HG02970 (cell line): ENCODE data around the gene SRP68.

Source experiments
- ATAC-seq: cut with Tn5 transposase; IDR thresholded peaks from one replicate; pipeline ENCODE4 v1.9.1; 2021; ENCODE audit warnings: mild to moderate bottlenecking, moderate library complexity, moderate number of reproducible peaks; ENCODE audit not compliant: unreplicated experiment, low FRiP score

The SRP68 gene

DNA sequence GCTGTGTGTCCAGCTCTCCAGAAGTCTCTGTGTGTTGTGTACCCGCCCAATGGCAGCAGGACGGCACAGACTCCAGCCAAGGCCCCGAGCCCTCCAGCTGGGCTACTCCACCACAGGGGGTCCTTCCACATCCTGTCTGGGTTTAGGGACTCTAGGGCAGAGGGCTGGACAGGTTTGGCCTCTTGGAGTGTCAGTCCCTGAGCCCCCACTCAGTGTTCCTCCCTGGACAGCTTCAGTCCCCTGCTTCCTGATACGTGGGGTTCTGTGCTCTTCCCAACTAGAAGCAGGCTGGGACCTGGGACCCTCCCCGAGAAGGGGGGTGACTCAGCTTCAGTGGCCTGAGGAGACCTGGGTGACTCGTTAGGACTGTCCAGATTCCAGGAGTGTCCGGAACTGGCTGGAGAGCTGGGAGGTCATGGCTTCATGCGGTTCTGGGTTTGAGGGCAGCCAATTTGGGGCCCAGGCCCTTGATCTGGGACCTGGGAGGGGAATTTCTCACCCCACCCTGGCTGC, 67.5 kb downstream of the SRP68 start:
- ATAC-seq = no peak

DNA sequence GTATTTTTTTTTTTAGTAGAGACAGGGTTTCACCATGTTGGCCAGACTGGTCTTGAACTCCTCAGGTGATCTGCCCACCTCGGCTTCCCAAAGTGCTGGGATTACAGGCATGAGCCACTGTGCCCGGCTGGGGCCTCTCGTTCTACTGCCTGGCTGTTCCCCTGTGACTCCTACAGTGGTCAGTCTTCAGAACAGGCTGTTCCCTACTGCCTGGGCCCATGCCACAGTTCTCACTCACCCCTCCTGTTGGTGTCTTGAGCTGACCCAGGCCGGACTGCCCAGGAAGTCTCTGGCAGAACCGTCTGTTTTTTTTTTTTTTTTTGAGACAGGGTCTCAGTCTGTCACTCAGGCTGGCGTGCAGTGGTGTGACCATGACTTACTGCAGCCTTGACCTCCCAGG, 68.4 kb downstream of the SRP68 start:
- ATAC-seq = no peak

DNA sequence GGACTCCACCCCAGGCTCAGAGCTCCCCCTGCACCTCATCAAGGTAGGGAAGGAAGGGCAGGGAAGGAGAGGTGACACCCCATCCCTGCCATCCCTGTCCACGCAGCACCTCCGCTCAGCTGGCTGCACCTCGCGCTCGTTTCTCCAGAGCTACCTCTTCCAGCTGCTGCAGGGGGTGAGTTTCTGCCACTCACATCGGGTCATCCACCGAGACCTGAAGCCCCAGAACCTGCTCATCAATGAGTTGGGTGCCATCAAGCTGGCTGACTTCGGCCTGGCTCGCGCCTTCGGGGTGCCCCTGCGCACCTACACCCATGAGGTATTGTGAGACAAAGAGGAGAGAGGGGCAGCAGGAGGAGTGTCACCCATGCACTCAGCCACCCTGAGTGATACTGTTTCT, 70.2 kb downstream of the SRP68 start:
- no peak for ATAC-seq

DNA sequence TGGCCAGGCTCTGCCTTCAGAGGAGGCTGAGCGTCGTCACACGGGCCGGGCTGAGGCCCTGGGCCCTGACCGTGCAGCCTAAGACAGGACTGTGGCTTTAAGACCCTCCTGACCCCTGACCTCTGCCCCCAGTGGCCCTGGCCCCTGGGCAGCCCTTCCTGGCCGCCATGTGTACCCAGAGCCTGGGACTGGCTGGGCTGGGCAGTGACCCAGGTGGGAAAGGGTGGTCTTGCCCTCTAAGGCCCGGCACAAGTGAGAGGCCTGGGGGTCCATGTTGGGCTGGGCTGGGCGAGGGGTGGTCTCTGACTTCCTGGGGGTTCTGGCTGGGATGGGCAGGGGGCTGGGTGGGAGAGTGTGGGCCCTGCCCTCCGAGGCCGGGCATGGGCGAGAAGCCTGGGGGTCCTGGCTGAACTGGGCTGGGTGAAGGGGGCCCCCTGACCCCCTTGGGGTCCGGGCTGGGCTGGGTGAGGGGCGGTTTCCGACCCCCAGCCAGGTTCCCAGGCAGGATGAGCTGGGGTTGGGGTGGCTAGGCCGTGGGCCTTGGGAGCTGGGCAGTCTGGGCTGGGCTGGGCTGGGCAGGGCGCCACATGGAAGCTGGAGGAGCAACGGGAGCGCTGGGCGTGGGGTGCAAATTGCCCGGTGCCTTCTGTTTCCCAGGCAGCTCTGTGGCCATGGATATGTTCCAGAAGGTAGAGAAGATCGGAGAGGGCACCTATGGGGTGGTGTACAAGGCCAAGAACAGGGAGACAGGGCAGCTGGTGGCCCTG, 71.4 kb downstream of the SRP68 start, which contains the start of gene CDK3:
Gene CDK3 (plus strand): TSS at position 101 of the 767 bp plus-strand sequence. CDS start 571 bp downstream, at position 672.
- ATAC-seq = no peak

DNA sequence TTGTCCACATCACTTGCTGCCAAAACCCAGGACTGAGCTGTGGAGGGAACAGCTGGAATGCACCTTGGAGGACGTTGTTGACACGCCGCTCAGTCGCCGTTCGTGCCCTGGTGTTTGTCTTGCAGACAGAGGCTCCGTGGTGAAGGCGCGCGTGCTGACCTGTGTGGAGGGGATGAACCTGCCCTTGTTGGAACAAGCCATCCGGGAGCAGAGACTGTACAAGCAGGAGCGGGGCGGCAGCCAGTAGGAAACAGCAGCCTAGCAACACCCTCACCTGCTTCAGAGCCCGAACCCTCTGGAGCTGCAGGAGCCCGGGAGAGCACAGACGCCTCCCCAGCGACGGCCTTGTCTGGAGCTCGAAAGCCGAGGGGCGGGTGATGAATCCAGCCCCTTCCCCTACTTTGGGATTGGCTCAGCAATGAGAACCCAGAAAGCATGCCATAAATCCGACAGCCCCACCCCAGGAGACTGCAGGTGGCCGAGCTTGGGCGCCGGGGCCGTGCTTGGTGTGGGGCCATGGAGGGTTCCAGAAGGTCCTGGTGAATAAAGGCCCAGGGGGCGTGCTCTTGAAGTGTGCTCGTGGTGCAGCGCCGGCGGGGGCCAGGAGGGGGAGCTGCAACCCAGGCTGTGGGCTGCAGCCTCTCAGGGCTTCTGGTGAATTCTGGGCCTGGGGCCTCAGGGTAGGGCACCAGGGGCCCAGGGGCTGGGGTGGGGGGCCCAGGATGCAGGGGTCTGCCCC, 72.1 kb downstream of the SRP68 start:
- no peak for ATAC-seq

DNA sequence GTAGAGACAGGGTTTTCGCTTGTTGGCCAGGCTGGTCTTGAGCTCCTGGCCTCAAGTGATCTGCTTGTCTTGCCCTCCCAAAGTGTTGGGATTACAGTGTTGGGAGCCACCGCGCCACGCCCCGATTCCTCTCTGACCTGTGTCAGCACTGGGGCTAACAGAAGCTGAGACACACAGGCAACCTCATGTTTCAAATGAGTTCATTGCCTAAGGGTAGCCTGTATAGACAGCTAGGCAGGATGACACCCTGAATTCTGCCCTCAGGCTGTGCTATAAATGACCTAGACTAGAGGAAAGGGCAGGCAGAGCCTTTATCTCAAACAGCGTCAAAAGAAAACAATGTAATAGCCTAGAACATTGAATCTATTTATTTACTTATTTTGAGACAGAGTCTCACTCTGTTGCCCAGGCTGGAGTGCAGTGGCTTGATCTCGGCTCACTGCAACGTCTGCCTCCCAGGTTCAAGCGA, 74.0 kb downstream of the SRP68 start:
- no peak for ATAC-seq

DNA sequence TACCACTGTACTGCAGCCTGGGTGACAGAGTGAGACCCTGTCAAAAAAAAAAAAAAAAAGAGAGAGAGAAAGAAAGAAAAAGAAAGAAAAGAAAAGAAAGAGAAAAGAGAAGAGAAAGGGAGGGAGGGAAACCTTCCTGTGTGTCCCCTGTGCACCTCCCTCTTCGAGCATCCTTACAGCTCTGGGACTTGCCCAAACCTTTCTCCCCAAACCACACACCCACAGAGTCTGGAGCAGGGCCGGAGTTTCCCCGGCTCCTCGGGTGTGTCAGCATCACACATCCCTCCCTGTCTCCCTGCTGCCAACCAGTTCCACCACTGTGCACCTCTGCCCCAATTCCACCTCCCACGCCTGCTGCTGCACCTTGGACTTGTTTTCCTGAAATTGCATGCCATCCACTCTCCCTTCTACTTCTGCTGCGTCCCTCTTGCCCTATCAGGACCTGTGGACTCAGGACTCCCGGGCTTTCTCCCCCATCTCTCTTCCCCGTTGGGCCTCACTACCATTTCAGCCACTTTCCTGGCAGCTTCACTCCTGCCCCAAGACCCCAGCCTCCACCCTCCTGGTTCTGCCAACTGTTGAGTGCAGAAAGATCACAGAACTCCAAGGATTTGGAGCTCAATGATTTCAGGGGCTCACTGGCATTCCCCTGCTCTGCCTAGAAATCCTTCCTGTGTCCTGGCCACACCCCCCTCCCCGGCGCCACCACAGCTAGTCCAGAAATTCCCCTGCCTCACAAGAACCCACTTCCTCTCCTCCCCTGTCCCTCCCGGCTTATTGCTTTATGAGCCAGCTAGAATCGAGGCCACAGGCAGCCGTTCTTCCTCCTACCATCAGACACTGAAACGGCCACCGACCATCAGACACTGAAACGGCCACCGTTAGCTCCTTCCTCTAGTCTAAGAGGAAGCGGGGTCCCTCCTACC, 75.4 kb downstream of the SRP68 start:
- ATAC-seq = no peak

DNA sequence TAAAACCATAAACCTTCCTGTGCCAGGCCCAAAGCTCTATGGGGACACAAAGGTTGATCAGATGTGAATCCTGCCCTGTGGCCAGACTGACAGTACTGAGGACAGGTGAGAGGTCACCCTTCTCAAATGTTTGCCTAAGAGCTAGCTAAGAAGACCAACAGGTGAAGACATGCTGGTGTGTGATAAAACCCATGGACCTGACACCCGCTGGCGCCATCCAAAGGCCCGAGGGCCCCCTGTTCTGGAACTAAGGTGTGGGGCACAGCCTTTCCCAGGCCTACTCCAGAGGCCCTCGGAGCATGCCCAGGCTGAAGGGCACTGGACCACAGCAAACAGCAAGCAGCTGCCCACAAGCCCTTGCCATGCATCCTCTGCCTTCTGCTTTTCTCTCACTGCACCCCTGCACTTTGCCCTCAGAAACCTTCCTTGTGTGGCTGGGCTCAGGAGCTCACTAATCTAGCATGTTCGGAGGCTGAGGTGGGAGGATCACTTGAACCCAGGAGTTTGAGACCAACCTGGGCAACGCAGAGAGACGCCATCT, 76.9 kb downstream of the SRP68 start:
- no peak for ATAC-seq

DNA sequence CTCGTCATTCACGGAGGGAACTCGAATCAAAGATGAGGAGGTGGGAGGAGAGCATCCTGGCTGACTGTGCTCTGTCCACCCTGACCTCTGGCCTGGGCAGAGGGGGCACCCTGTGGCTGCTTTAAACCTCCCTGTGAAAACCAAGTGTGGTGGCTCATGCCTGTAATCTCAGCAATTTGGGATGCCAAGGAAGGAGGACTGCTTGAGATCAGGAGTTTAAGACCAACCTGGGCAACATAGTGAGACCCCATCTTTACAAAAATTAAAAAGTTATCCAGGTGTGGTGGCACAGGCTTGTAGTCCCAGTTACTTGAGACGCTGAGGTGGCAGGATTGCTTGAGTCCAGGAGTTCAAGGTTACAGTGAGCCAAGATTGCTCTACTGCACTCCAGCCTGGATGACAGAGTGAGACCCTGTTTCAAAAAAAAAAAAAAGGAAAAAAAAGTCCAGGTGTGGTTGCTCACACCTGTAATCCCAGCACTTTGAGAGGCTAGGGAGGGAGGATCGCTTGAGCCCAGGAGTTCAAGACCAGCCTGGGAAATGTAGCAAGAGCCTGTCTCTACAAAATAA, 77.4 kb downstream of the SRP68 start:
- no peak for ATAC-seq

DNA sequence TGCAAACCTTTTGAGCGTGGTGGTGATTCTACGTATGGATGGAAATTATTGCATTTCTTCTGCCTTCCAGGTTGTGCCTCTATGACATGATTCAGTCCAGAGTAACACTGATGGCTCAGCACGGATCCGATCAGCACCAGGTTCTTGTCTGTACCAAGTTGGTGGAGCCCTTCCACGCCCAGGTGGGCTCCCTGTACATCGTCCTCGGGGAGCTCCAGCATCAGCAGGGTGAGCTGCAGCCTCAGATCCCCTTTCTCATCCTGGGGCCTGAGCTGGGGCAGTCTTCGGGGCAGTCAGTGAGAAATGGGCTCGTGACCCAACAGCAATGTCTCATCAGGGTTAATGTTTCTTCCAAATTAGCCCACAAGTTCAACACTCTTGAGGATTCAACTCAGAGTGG, 80.9 kb downstream of the SRP68 start:
- ATAC-seq = no peak
